ENCODE results near the gene FBXL15.

- TF ChIP-seq CTCF (conservative IDR thresholded peaks at IDR 0.05; ENCODE audit: low read depth in 2 of 2) = no peak
- no peak for TF ChIP-seq EZH2 (IDR thresholded peaks at IDR 0.05; ENCODE audit: low read depth, unreplicated experiment)
Measured at GRCh38 chr10:102468683-102469082, 48.0 kb downstream of the FBXL15 start.
